EL (cell line): ENCODE results near the gene BACH2.

Source experiments
- DNase-seq: peaks from one replicate; pipeline ENCODE4 v3.0.0-alpha.2; 2016

The BACH2 gene

DNA sequence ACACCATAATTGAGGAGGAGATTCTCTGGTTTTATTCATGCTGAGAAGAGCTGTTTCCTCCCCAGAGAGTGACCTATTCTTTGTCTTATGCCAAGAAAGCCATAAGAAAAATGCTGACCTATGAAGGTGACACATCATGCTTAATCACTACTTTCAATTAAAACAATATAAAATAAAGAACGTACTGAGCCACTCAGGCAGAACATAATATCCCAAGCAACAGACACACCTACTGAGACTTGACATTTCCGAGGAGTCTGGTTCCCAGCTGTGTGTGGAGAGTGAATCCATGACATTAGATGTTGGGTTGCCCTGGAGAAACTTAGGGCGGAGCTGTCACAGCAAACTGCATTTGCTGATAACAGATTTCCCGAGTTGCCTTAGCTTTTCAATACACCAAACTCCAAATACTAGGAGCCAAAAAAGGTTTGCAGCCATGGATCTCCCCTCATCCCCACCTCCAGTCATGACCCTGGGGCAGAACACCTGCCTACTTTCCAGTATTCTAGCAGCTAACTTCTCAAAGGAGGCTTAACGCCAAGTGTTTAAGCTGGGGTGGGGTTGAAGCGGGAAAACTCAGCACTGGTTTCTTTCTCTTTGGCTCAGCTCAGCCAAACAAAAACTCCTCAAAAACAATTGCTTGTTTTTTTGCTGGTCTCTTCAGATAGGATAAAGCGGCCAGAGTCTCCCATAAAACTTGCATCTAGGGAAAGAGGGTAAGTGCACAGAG is 92.2 kb downstream of the BACH2 start:
- no peak for DNase-seq

DNA sequence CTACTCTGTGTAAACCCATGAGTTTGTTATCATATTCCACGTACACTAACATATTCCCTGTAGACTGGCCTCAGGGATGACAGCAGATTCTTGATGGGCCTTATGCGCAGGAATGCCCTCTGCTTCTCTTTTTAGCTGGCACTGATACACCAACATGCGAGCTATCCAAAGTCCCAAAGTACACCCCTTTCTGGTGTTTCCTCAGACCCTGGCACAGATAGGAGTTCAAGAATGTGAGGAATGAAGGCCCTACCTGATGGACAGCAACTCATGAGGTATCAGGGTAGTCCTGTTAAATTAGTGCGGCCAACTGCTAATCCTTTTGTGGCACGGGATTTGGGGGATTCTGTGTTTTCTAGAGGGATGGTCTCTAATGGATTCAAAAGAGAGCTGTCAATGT is 93.0 kb downstream of the BACH2 start:
- DNase-seq = no peak

DNA sequence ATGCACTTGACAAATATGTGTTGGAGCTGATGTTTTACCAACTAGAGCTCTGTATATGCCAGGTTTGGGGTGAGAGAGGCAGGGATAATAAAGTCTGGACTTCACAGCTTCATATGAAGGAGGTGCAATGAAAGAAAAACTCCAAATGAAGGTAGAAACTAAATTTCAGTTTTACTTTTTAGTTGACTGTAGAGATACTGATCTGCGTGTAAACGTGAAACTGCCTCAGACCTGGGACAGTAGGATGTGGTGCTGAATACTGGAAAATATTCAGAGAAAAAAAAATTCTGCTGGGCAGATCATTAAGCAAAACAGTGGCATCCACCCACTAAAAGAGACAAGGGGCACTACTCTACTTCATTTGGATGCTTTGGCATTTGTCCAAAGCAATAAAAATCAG is 94.5 kb downstream of the BACH2 start:
- DNase-seq = no peak

DNA sequence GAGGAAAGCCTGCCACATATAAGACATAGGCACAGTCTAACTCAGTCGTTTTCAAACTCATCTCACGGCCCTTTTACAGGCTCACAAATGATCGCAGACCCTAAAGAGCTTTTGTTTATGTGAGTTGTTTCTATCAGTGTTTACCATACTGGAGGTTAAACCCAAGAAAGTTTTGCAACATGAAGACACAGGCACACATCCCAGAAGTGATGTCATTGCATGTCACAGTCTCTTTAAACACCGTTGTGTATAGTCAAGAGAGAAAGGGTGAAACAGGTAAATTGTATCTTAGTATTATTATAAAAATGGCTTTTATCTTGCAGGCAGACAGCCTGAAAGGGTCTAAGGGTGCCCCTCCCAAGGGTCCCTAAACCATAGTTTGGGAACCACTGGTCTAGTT is 96.7 kb downstream of the BACH2 start:
- no peak for DNase-seq

DNA sequence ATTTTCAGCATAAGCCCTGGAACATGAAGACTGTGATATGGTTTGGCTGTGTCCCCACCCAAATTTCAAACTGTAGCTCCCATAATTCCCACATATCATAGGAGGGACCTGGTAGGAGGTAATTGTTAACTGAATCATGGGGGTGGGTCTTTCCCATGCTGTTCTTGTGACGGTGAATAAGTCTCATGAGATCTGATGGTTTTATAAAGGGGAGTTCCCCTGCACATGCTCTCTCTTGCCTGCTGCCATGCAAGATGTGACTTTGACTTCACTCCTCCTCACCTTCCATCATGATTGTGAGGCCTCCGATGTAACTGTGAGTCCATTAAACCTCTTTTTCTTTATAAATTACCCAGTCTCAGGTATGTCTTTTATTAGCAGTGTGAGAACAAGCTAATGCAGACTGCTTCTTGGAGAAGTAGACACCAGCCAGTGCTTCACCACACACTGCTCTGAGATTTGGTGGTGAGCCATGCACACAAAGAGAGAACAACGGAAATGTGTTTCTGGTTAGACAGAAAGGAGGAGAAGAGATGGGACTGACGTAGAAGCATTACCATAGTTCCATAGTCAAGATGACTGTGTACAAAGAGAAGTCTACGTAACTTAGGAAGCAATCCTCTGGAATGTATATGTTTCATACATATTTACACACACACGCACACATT is 97.8 kb downstream of the BACH2 start:
- no peak for DNase-seq

DNA sequence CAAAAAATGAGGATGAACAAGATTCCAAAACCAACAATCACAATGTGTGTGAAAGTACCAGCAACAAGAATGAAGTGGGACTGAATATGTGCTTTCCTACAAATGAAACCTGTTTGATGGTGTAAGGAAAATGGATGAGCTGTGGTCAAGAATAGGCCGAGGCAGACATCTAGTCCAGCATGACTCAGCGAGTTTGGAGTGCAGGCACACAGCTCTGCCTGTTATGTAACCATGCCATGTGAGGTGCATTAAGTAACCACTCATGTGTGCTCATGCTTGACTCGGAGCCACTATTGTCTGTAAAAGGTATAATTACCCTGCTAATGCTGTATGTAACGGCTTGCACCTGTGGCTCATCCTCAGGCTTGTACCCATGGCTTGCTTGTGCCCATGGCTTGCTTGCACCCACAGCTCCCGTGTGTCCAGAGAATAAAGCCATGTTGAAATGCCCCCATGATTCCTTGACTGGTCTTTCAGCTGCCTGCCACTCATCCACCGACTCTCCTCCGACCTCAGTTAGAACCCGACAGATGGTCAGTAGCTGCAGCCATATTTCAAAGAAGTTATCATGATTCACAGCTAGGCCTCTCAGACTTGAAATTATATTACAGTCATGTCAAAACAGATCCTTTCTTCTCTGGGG is 98.7 kb downstream of the BACH2 start:
- DNase-seq = no peak

DNA sequence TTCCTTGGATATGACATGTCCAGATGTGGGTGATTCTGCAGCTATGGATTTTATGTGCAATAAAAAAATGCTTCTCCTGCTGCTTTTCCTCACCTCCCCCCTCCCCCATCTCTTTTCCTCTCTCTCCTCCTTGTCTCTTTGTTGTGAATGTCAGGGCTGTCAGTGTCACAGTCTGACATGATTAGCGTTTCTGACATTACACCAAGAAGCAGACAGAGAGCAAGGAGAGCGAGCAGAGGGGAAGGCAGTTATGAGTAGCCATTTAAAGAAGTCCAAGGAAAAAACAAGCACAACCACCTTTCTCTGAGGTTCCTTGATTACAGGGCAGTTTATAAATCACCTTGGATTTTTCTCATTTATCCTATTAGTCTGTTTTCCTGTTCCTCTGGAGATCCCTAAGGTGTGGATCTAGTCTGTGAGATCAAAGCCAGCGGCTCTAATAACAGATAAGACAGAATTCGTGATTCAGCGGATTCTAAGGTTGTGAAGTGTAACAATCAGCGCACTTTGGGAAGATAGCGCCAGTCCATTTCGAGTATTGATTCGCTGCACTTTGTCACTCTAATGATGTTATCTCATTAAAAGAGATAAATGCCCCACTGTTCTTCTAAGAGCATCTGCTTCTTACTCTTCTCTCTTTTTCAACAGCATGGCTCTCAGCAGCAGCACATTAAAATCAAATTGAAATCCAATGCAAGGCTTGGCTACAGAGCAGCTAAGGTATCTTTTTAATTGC is 101.4 kb downstream of the BACH2 start:
- no peak for DNase-seq

DNA sequence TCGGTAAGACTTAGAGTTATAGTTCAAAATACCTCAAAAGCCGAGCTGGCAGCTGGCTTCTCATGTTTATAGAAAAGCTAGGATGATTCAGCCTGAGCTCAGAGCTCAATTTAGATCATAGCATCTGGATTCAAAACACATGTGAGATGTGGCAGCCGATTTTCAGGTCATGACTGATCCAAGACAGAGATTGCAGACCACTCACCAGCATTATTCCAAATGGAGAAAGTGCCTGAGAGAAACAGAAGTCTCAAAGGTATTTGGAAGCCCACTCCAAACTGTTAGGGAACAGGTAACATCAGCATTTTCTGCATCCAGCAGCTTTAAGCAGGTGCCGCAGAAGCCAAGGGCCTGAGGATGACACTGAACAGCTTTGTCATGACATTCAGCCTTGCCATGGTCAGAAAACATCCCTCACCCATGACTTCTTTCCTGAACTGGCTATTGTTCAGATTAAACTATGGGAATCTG is 102.2 kb downstream of the BACH2 start:
- peak; percentile 62 for DNase-seq

DNA sequence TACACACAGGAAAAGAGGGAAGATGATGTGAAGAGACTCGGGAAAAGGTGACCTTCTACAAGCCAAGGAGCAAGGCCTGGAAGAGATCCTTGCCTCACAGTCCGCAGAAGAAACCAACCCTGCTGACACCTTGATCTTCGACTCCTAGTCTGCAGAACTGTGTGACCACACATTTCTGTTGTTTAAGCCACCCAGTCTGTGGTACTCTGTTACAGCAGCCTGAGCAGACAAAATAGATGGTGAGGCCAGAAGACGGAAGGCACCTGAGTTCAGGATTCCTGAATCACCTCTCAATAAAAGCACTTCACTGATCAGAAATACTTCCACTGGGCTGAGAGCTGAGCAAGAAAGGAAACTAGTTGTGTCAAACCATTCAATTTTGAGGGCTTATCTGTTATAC is 103.3 kb downstream of the BACH2 start:
- no peak for DNase-seq

DNA sequence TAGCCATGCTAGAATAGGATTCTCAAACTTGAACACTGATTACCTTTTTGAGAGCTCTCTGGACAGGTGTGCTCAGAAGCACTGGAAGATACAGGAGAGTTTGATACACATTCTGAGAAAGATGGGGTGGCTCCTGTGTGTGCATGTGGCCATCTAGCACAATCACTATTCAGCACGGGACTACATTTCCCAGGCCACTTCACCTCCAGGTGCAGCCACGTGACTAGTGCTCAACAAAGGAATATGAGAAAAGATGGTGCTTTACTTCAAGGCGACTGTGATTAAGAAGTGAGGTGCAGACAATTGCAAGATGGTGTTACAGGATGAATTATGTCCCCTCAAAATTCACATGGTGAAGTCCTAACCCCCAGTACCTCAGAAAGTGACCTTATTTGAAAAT is 103.8 kb downstream of the BACH2 start:
- DNase-seq = no peak

DNA sequence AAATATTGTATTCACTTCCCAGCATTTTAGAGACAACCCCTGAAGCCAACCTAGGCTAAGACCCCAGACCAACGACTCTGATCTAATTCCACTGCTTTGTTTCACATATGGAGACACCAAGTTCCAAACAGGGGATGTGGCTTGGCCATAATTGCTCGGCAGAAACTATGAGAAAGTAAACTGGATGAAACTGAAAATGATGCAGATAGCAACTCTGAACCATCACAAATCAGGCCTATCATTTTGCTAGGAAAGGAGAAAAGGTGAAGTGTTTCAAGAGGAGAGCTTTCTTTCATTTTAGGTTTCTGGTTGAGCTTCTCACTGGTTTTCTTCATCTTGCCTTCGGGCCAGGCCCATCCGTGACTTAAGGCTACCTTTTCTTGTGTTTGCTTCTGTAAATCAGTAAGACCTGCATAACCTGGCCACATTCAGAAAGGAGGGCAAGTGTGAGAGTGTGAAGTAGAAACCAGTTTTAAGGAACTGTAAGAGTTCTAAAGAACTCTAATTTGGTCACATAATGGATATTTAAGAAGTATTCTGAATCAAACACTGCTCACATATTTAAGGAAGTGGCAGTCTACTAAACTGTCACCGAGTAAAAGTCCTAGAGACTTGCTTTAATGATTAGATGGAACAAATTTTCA is 105.8 kb downstream of the BACH2 start:
- DNase-seq = no peak

DNA sequence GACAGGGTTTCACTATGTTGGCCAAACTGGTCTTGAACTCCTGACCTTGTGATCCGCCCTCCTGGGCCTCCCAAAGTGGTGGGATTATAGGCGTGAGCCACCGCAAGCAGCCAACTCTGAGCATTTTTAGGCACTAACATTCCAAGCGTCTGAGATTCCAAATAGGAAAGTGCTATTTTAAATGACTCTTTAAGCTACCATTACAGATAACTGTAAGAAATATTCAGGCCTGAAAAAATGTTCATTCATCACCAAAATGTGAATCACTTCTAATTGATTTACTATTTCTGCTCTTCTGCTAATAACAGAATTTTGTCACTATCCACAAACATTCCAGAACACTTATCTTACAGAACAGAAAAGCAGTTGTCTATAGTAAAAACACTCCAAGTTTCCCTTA is 106.5 kb downstream of the BACH2 start:
- DNase-seq = no peak

DNA sequence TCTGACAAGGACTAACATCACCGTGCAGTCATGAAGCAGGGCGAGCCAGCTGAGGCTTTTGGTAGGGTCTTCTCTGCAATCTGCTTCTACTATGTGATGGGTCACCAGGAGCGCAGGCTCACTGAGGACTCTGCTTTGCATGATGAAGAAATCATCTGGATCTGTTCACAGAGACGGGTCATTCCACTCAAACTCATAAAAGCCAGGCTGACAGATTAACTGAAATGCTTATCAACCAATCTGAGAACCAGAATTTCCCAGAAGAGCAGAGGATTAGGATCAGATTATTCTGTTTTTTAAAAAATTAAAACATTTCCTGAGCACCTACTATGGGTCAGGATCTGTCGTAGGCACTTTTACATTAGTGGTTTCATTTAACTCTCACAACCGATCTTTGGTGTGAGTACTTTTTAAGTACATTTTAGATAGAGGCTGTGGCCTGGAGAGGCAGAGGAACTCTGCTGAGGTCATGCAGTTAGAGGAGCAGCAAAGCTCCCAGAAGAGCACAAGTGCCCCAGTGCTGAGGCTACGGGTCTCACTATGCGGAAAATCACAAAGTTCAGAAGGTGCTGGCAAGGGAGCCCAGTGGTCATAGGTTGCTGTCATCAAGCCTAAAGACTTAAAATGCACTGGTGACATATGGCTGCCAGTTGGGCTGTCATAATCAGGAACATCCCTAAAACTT is 109.1 kb downstream of the BACH2 start:
- no peak for DNase-seq

DNA sequence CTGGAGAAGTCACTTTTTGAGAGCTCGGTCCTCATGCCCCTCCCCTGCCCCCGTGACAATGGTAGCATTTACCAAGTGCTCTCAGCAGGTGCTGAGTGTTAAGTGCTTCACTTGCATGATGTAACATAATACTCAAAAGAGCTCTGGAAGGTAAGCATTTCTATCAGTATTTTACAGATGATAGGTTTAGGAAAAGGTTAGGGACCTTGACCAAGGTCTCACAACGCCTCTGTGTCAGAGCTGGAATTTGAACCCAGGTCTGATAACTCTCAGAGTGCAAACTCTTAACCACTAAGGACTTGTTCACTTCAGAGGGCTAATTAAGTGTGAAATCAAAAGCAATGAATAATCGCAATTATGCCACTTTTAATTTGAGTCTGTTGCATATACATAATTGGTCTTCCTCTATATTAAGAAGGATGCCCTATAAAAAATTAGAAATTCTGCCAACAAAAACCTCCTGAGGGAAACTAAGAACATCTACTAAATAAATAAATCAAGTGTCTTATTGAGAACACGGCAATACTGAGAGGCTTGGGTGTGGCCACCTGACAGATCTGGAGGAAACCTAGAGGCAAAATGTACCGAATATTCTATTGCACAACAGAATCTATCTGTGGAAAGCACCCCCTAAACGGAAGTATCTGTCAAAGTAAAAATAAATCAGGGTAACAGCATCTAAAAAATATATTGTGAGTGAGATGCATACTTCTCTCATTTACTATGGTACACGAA is 109.8 kb downstream of the BACH2 start:
- DNase-seq = no peak

DNA sequence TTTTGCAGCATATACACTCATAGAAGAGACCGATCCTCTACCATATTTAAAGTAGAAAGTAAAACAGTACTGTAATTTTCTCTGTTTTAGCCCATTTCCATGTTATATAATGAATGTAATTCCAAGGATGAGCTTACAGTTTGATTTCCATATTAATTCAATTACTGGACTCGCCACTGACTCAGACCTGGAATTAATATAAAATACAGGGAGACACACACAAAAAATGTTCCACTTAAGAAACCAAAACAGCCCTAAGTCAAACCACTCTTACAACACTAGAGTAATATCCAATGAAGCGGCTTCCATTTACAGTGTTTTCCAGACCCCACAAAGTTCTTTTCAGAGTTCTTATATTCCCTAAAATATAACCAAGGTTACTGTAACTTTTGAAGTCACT is 110.6 kb downstream of the BACH2 start:
- DNase-seq = no peak

DNA sequence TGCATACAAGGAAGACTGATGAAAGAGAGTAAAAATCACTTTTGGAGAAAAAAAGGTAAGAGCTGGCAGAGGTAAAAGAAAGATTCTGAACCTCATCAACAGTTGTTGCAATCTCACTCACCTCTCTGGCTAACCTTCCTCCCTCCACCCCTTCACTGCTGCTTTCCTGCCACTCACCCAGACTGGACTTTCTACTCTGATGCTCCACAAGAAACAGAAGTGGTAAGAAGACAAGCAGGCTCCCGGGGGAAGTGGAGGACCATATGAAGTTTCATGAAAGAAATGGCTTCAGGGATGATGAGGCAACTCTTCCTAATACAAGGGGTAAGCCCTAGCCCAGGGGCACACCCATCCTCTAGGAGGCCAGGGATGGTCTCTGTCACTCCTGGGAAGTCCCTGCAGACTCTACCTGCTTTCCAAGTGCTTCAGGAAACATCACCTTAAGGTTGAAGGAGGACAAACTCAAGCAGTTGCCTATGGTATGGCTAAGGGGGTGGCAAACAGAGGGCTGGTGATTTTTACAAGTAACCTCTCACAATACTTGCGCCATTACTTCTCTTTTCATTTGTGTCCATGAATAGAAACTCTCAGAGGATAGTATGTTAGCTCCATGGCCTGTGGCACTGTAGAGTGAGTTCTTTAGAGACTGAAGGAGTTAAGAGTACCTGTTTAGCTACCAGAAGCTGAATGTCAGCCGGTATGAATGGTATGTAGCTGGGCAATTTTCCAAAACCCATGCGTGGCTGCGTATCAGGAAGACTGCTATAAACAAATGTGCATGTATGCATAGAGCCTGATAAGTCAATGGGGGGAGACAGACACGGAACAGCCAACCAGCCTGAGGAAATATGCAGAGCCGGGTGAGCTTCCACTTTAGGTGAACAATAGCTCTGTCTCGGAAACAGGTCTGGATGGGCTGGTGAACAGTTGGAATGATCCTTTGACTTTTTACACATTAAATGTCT is 112.0 kb downstream of the BACH2 start:
- peak; percentile 25 for DNase-seq

DNA sequence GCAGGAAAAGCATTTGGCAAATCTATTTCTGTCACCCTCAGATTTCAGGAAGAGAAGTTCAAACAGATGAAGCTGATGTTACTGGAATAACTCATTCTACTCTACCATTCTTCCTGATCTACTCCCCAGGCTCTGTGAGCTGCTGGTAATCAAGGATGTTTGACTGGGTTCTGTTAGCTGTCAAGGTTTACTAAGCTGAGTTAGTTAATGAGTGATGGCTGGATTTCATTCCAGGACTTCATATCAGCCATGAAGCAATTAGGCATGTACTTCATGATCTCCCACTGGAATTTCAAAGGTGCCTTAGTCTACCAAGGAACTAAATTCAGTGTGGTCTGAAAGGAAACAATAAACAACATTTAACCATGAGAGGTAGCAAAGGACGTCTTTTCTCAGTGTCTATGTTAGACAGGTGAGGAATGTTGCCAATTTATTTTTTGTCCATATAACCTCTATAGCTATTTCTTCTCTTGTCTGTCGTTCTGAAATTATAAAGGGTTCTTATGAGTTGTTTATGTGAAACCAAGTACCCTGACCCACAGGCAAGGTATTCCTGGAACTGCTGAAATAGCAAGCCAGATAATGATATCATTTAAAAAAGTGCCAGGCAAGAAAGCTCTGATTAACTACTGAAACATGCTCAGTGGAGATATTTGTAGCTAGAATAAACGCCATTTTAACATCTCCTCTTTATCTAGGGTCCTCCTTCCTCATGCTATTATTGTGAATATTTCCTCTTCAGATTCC is 112.9 kb downstream of the BACH2 start:
- no peak for DNase-seq

DNA sequence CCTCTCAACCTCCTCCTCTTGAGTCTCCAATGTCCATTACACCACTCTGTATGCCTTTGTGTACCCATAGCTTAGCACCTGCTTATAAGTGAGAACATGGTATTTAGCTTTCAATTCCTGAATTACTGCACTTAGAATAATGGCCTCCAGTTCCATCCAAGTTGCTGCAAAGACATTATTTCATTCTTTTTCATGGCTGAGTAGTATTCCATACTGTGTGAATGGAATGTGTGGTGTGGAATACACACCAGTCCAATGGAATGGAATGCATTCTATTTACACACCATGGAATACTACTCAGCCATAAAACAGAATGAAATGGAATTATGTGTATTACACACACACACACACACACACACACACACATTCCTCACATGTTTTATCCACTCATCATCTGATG is 116.1 kb downstream of the BACH2 start:
- no peak for DNase-seq
